ENCODE data around the gene RPS15A. TPM values are rescaled to one million over a fixed set of nuclear protein-coding genes. Genes with fewer than 3 reads are reported as not detected.
A peak's percentile ranks its signal among the peaks of the same experiment; 100 is the strongest.

Gene RPS15A
- total and polyA plus RNA-seq, 4 experiments from 2014 or later = 2,383 to 3,794 (median 3,119) TPM

DNA sequence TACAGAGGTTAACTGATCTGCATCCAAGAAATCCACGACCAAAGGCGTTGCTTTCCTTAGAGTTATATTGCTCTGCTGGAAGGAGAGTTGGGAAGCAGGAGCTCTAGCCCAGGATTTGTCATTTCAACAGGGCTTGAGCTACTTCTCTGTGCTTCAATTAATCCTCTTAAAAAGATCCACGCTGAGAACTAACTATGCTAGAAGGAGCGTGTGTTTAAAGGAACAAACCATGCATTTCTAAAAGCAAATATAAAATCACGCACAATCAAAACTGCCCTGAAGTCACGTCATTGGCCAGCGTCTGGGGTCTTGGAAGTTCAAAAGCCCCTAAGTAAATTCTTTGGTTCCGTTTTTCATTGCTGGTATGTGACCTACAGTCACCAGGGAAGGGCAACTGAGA, 10.2 kb upstream of the RPS15A start:
- POLR2A ChIA-PET (ENCODE audit: partially characterized antibody) = interaction anchor here (1.9 to 6.4 kb wide), 3 partner anchors 10 to 17 kb away, joined by 11 to 176 read pairs (median 23); partner anchors contain the start of gene RPS15A
- H3K36me3 Mint-ChIP-seq = peaks cover 14 to 37% of the 10 kb centered on the region in 2 donors
- H3K27me3 Mint-ChIP-seq = no peaks in the 10 kb centered on the region
- peak overlapping the region; percentile 91 to 99 (median 94) for H3K4me3 Mint-ChIP-seq
- peak overlapping the region; percentile 90 to 98 (median 96) for H3K27ac Mint-ChIP-seq
- Histone ChIP-seq H3K4me3 (ENCODE audit: low read length in 2 of 2) (peak overlapping the region; percentile 87 to 96), H3K9me3 (ENCODE audit: control insufficient read depth in 1 of 2, low read length in 2 of 2) (no peaks in the 10 kb centered on the region), H3K36me3 (ENCODE audit: insufficient read depth, low read length) (peaks cover 24% of the 10 kb centered on the region), H3K27ac (ENCODE audit: low read depth, low read length) (peak overlapping the region; percentile 90), H3K4me1 (ENCODE audit: insufficient read depth, low read length) (peaks cover 50% of the 10 kb centered on the region), H3K27me3 (ENCODE audit: insufficient read depth, low read length) (no peaks in the 10 kb centered on the region)
- peaks cover 27 to 67% (median 46%) of the 10 kb centered on the region in 4 donors for H3K4me1 Mint-ChIP-seq
- intact Hi-C loops (cut with micrococcal nuclease) = loop anchor here (2.0 kb wide), 1 partner anchor 13 kb away; no protein-coding TSS in a partner anchor
- H3K9me3 Mint-ChIP-seq = peaks cover 0 to 8% (median 0%) of the 10 kb centered on the region in 8 donors
- DNase-seq = no peak
- CTCF ChIA-PET (ENCODE audit: partially characterized antibody) = interaction anchor here (1.3 to 2.5 kb wide), 3 partner anchors 10 to 157 kb away, joined by 4 to 33 read pairs (median 10); partner anchors contain the start of gene RPS15A

DNA sequence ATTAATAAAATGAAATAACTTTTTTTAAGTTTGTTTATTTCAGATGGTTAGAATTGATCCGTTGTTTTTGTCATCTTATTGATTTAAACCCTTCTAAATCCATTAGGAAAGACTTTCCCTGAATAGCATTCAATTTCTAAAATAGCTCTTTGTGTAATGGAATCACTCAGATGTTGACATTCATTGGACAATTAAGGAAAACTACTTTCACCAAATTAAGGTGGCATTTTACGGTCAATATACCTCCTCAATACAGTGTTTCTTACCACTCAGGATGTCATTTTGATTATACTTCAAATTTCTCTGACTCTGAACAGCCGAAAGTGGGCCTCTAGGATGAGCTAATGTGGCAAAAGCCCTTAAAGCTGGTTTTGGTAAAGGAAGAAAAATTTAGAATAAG, 9.4 kb upstream of the RPS15A start:
- peak overlapping the region in 6 of 7 donors; percentile 57 to 98 (median 84) for H3K27ac Mint-ChIP-seq
- ChIA-PET CTCF (ENCODE audit: partially characterized antibody) (interaction anchor here (0.6 to 1.9 kb wide), 3 partner anchors 9 to 165 kb away, joined by 3 to 10 read pairs (median 3); partner anchors contain the start of gene RPS15A), POLR2A (ENCODE audit: partially characterized antibody) (interaction anchor here (1.0 to 6.4 kb wide), 2 partner anchors 12 to 126 kb away, joined by 3 to 176 read pairs; partner anchors contain the start of genes RPS15A and SMG1)
- no peaks in the 10 kb centered on the region for H3K9me3 ChIP-seq (ENCODE audit: control insufficient read depth in 1 of 2, low read length in 2 of 2)
- peak overlapping the region in 1 of 2 donors; percentile 96 for H3K4me3 ChIP-seq (ENCODE audit: low read length in 2 of 2)
- H3K9me3 Mint-ChIP-seq = peaks cover 0 to 8% (median 0%) of the 10 kb centered on the region in 8 donors
- no peaks in the 10 kb centered on the region for H3K27me3 Mint-ChIP-seq
- DNase-seq = no peak
- H3K4me1 Mint-ChIP-seq = peaks cover 27 to 62% (median 46%) of the 10 kb centered on the region in 4 donors
- H3K36me3 Mint-ChIP-seq = peaks cover 14 to 40% of the 10 kb centered on the region in 2 donors
- H3K4me3 Mint-ChIP-seq = peak overlapping the region; percentile 91 to 99 (median 94)
- H3K4me1 ChIP-seq (ENCODE audit: insufficient read depth, low read length) = peaks cover 47% of the 10 kb centered on the region
- peaks cover 27% of the 10 kb centered on the region for H3K36me3 ChIP-seq (ENCODE audit: insufficient read depth, low read length)
- H3K27me3 ChIP-seq (ENCODE audit: insufficient read depth, low read length) = no peaks in the 10 kb centered on the region
- peak overlapping the region; percentile 90 for H3K27ac ChIP-seq (ENCODE audit: low read depth, low read length)
- intact Hi-C loops (cut with micrococcal nuclease) = no loop called here

DNA sequence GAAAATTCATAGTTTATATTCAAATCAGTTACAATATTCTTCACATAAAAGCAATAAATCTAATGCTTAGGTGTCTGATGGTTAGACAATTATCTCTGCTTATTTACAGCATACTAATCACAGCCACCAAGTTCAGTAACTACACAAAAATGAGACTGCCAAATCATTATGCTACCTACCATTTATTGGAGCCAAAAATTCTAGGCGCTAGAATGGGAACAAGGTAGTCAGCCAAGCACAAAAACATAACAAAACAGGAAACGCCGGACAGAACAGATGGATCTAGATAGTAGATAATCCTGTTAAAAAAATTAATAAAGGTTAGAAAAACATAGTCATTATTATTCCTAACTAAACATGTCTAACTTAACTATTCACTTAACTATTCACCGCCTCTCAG, 7.6 kb upstream of the RPS15A start:
- peaks cover 26 to 49% (median 37%) of the 10 kb centered on the region in 4 donors for H3K4me1 Mint-ChIP-seq
- H3K27ac Mint-ChIP-seq = peak overlapping the region in 1 of 7 donors; percentile 28
- no peak for DNase-seq
- POLR2A ChIA-PET (ENCODE audit: partially characterized antibody) = interaction anchor here (0.9 kb wide), 1 partner anchor 22 kb away, joined by 4 read pairs; no protein-coding TSS in a partner anchor
- Histone ChIP-seq H3K4me1 (ENCODE audit: insufficient read depth, low read length) (peaks cover 33% of the 10 kb centered on the region), H3K9me3 (ENCODE audit: control insufficient read depth in 1 of 2, low read length in 2 of 2) (no peaks in the 10 kb centered on the region), H3K36me3 (ENCODE audit: insufficient read depth, low read length) (peaks cover 42% of the 10 kb centered on the region), H3K27me3 (ENCODE audit: insufficient read depth, low read length) (no peaks in the 10 kb centered on the region), H3K27ac (ENCODE audit: low read depth, low read length) (no peak overlapping the region), H3K4me3 (ENCODE audit: low read length in 2 of 2) (no peak overlapping the region)
- CTCF ChIA-PET (ENCODE audit: partially characterized antibody) = no interaction called here
- H3K36me3 Mint-ChIP-seq = peaks cover 23 to 50% of the 10 kb centered on the region in 2 donors
- peak overlapping the region in 1 of 8 donors; percentile 24 for H3K4me3 Mint-ChIP-seq
- peaks cover 0 to 8% (median 0%) of the 10 kb centered on the region in 8 donors for H3K9me3 Mint-ChIP-seq
- intact Hi-C loops (cut with micrococcal nuclease) = no loop called here
- H3K27me3 Mint-ChIP-seq = no peaks in the 10 kb centered on the region

DNA sequence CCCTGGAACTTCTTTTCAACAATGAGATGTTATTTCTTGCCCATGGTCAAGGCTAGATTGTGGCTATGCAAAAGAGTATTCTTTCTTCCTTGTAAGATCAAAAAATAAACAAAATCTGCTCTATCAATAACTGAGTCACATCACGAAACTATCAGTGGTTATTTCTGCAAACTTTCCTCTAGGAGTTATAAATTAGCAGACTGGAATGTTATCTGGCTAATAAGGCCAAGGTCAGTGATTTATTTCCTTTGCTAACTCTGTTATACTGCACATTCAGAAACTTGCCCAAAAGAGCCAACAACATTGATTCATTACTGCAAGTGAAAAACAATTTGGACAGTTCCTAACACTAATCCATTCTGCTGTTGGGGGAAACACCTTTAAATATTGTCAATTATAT, 6.2 kb upstream of the RPS15A start:
- no peak overlapping the region for H3K4me3 ChIP-seq (ENCODE audit: low read length in 2 of 2)
- no peaks in the 10 kb centered on the region for H3K9me3 ChIP-seq (ENCODE audit: control insufficient read depth in 1 of 2, low read length in 2 of 2)
- no peaks in the 10 kb centered on the region for H3K27me3 Mint-ChIP-seq
- peaks cover 46% of the 10 kb centered on the region for H3K36me3 ChIP-seq (ENCODE audit: insufficient read depth, low read length)
- no peaks in the 10 kb centered on the region for H3K27me3 ChIP-seq (ENCODE audit: insufficient read depth, low read length)
- H3K27ac Mint-ChIP-seq = peak overlapping the region in 3 of 7 donors; percentile 7 to 64 (median 22)
- peaks cover 0 to 6% (median 0%) of the 10 kb centered on the region in 8 donors for H3K9me3 Mint-ChIP-seq
- peaks cover 26% of the 10 kb centered on the region for H3K4me1 ChIP-seq (ENCODE audit: insufficient read depth, low read length)
- no peak overlapping the region for H3K4me3 Mint-ChIP-seq
- intact Hi-C loops (cut with micrococcal nuclease) = no loop called here
- peaks cover 31 to 56% of the 10 kb centered on the region in 2 donors for H3K36me3 Mint-ChIP-seq
- no peak for DNase-seq
- ChIA-PET POLR2A (ENCODE audit: partially characterized antibody) (interaction anchor here (1.9 kb wide), 1 partner anchor 24 kb away, joined by 4 read pairs; no protein-coding TSS in a partner anchor), CTCF (ENCODE audit: partially characterized antibody) (no interaction called here)
- no peak overlapping the region for H3K27ac ChIP-seq (ENCODE audit: low read depth, low read length)
- peaks cover 24 to 38% (median 32%) of the 10 kb centered on the region in 4 donors for H3K4me1 Mint-ChIP-seq

DNA sequence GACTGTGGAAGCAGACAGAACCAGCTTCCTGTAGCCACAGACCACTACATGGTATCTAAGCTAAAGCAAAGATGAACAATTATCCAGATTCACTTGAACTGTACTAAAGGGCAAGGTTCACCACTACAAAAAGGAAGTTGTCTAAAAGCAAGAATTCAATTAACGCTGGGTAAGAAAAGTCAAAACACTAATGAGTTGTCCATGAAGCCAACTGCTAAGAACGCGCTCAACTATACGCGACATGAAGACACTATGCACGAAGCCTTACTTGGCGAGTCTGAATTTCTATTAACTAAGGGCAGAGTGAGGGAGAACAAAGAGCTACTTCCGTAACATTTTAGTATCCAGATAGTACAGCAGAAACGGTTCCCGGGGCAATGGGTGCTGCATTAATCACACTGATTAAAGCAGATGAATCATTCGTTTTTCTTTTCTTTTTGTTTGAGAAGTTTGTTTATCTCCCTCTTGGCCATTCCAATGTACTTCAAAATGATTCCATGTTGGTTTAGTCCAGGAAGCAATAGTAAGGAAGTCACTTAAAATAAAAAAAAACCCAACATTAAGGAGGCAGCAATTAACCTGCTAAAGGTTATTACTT, 2.8 kb upstream of the RPS15A start:
- Histone ChIP-seq H3K4me3 (ENCODE audit: low read length in 2 of 2) (no peak overlapping the region), H3K27ac (ENCODE audit: low read depth, low read length) (no peak overlapping the region), H3K36me3 (ENCODE audit: insufficient read depth, low read length) (peaks cover 48% of the 10 kb centered on the region), H3K9me3 (ENCODE audit: control insufficient read depth in 1 of 2, low read length in 2 of 2) (no peaks in the 10 kb centered on the region), H3K27me3 (ENCODE audit: insufficient read depth, low read length) (no peaks in the 10 kb centered on the region), H3K4me1 (ENCODE audit: insufficient read depth, low read length) (peaks cover 18% of the 10 kb centered on the region)
- Mint-ChIP-seq H3K9me3 (peaks cover 0 to 7% (median 0%) of the 10 kb centered on the region in 8 donors), H3K36me3 (peaks cover 50 to 68% of the 10 kb centered on the region in 2 donors), H3K27me3 (no peaks in the 10 kb centered on the region), H3K27ac (peak overlapping the region in 2 of 7 donors; percentile 13 to 53), H3K4me1 (peaks cover 24 to 29% (median 27%) of the 10 kb centered on the region in 4 donors), H3K4me3 (no peak overlapping the region)
- ChIA-PET POLR2A (ENCODE audit: partially characterized antibody) (interaction anchor here (10.4 kb wide), 1 partner anchor 8 kb away, joined by 176 read pairs; the partner anchor contains the start of gene ARL6IP1), CTCF (ENCODE audit: partially characterized antibody) (interaction anchor here (7.8 kb wide), 1 partner anchor 11 kb away, joined by 111 read pairs; the partner anchor contains the start of gene ARL6IP1)
- DNase-seq = no peak
- intact Hi-C loops (cut with micrococcal nuclease) = no loop called here

DNA sequence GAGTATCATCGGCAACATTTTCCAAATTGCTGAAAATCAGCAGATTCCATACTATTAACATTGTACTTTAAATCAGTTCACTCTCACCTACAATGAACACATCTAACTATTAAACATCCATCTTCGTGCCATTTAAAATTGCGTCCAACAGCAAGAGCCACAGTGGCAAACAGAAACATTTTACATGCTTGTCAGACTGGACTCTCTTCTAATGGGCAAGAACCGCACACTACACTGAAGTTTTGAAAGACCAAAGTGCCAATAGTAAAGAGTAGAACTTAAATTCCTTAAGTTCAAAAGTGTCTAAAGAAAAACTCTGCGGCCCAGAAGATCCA, 652 bp downstream of the RPS15A start:
- no peaks in the 10 kb centered on the region for H3K9me3 ChIP-seq (ENCODE audit: control insufficient read depth in 1 of 2, low read length in 2 of 2)
- DNase-seq = no peak
- Mint-ChIP-seq H3K4me3 (peak overlapping the region; percentile 91 to 98 (median 96)), H3K27me3 (no peaks in the 10 kb centered on the region), H3K36me3 (peaks cover 68 to 77% of the 10 kb centered on the region in 2 donors), H3K9me3 (peaks cover 0 to 5% (median 0%) of the 10 kb centered on the region in 8 donors), H3K4me1 (peaks cover 41 to 59% (median 52%) of the 10 kb centered on the region in 4 donors), H3K27ac (peak overlapping the region; percentile 93 to 97 (median 96))
- H3K27ac ChIP-seq (ENCODE audit: low read depth, low read length) = peak overlapping the region; percentile 80
- CTCF ChIA-PET (ENCODE audit: partially characterized antibody) = interaction anchor here (1.3 to 7.8 kb wide), 3 partner anchors 9 to 14 kb away, joined by 3 to 111 read pairs (median 10); partner anchors contain the start of gene ARL6IP1
- intact Hi-C loops (cut with micrococcal nuclease) = no loop called here
- no peaks in the 10 kb centered on the region for H3K27me3 ChIP-seq (ENCODE audit: insufficient read depth, low read length)
- H3K4me1 ChIP-seq (ENCODE audit: insufficient read depth, low read length) = peaks cover 49% of the 10 kb centered on the region
- peaks cover 52% of the 10 kb centered on the region for H3K36me3 ChIP-seq (ENCODE audit: insufficient read depth, low read length)
- peak overlapping the region; percentile 77 to 98 for H3K4me3 ChIP-seq (ENCODE audit: low read length in 2 of 2)
- POLR2A ChIA-PET (ENCODE audit: partially characterized antibody) = interaction anchor here (0.9 to 10.4 kb wide), 6 partner anchors 12 to 766 kb away, joined by 3 to 176 read pairs (median 6); partner anchors contain the start of genes ARL6IP1, COQ7 and VPS35L

Data from CD4-positive, alpha-beta memory T cell (primary cell).